Kidney epithelial cell (primary cell): Measurements from ENCODE around the gene GNAZ. TPM values are rescaled to one million over a fixed set of nuclear protein-coding genes. Genes with fewer than 3 reads are reported as not detected.
"Not testable (repeated sequence)": the region's sequence is repeated elsewhere in the genome, so short reads cannot be mapped to it uniquely, and the experiment has no call there.

Experiments used
- DNase-seq: peaks from one replicate; pipeline ENCODE4 v3.0.0-alpha.2; 2010; ENCODE audit warnings: low read depth
- H3K27me3 ChIP-seq: 2 replicates; pipeline ENCODE4 v1.6.0; 2011; ENCODE audit warnings: low read length; ENCODE audit not compliant: control insufficient read depth, insufficient read depth
- H3K36me3 ChIP-seq: 2 replicates; pipeline ENCODE4 v1.5.1; 2011; ENCODE audit warnings: low read length; ENCODE audit not compliant: control insufficient read depth, insufficient read depth
- H3K4me3 ChIP-seq: 2 replicates; pipeline ENCODE4 v1.5.1; 2011; ENCODE audit warnings: low read depth, mild to moderate bottlenecking, control low read depth, low read length
- CTCF ChIP-seq: IDR thresholded peaks from 2 replicates; pipeline ENCODE4 v1.5.1; 2011; ENCODE audit warnings: mild to moderate bottlenecking, moderate library complexity, low read length, control low read depth, inconsistent platforms; ENCODE audit not compliant: insufficient read depth, poor library complexity, severe bottlenecking
- total RNA-seq: library from RNA; depleted of rRNA; stranded (reverse); fragments of >200 nt; gene quantifications from 2 replicates; pipeline ENCODE4 v1.2.3, GENCODE V29; 2015

Gene GNAZ
- total RNA-seq, 1 donor from 2014 or later = 9.2 TPM

- no peak for TF ChIP-seq CTCF
- H3K36me3 ChIP-seq = no peaks in the 10 kb centered on the region
- H3K4me3 ChIP-seq = no peak overlapping the region
- no peak for DNase-seq
- H3K27me3 ChIP-seq = no peaks in the 10 kb centered on the region
Measured at GRCh38 chr22:23038902-23039301, 31.4 kb upstream of the GNAZ start.

GRCh38 chr22:23042179-23042578 is 28.1 kb upstream of the GNAZ start:
- no peaks in the 10 kb centered on the region for H3K36me3 ChIP-seq
- no peaks in the 10 kb centered on the region for H3K27me3 ChIP-seq
- no peak for DNase-seq
- H3K4me3 ChIP-seq = no peak overlapping the region
- TF ChIP-seq CTCF = no peak

GRCh38 chr22:23044570-23044969 is 25.7 kb upstream of the GNAZ start:
- no peak for DNase-seq
- Histone ChIP-seq H3K36me3 (no peaks in the 10 kb centered on the region), H3K4me3 (no peak overlapping the region), H3K27me3 (no peaks in the 10 kb centered on the region)
- no peak for TF ChIP-seq CTCF

GRCh38 chr22:23045461-23045860 is 24.9 kb upstream of the GNAZ start:
- DNase-seq = no peak
- H3K36me3 ChIP-seq = no peaks in the 10 kb centered on the region
- TF ChIP-seq CTCF = no peak
- no peaks in the 10 kb centered on the region for H3K27me3 ChIP-seq
- no peak overlapping the region for H3K4me3 ChIP-seq

GRCh38 chr22:23047265-23047664 is 23.1 kb upstream of the GNAZ start:
- H3K36me3 ChIP-seq = no peaks in the 10 kb centered on the region
- no peak for TF ChIP-seq CTCF
- no peaks in the 10 kb centered on the region for H3K27me3 ChIP-seq
- no peak for DNase-seq
- no peak overlapping the region for H3K4me3 ChIP-seq

- no peak for DNase-seq
- Histone ChIP-seq H3K36me3 (no peaks in the 10 kb centered on the region), H3K4me3 (no peak overlapping the region), H3K27me3 (no peaks in the 10 kb centered on the region)
- no peak for TF ChIP-seq CTCF
Measured at GRCh38 chr22:23047742-23048141, 22.6 kb upstream of the GNAZ start.

GRCh38 chr22:23050546-23050945 is 19.8 kb upstream of the GNAZ start:
- H3K4me3 ChIP-seq = not testable (repeated sequence)

More at GRCh38 chr22:23050546-23050945, 19.8 kb upstream of the GNAZ start:
- not testable (repeated sequence) for H3K36me3 ChIP-seq, H3K27me3 ChIP-seq, DNase-seq
